GM23338 (cell line): ENCODE data around the gene WFDC8. TPM values are rescaled to one million over a fixed set of nuclear protein-coding genes. Genes with fewer than 3 reads are reported as not detected.

ENCODE experiments used
- ATAC-seq: fragments of 200-7000 bp; cut with Tn5 transposase; 3 replicates; pipeline ENCODE4 v1.9.1; 2020
- DNase-seq: peaks from one replicate; pipeline ENCODE4 v3.0.0-alpha.2; 2015; ENCODE audit warnings: low spot score
- H2AFZ ChIP-seq: fragments of 200-600 bp; sonication (generic); 2 replicates; pipeline ENCODE4 v1.8.0; 2016; ENCODE audit warnings: antibody characterized with exemption, mild to moderate bottlenecking, moderate library complexity
- H3F3A ChIP-seq: fragments of 200-600 bp; sonication (generic); replicated peaks from 2 replicates; pipeline ENCODE4 v1.8.0; 2017; ENCODE audit warnings: antibody characterized with exemption, mixed run types, low read depth
- H3K27ac ChIP-seq: fragments of 200-600 bp; sonication (generic); 2 replicates; pipeline ENCODE4 v1.6.1; 2016; ENCODE audit warnings: low read depth
- H3K27me3 ChIP-seq: fragments of 200-600 bp; sonication (generic); 2 replicates; pipeline ENCODE4 v1.8.0; 2016; ENCODE audit warnings: mild to moderate bottlenecking, mixed run types, moderate library complexity; ENCODE audit not compliant: insufficient read depth
- H3K36me3 ChIP-seq: fragments of 200-600 bp; sonication (generic); 2 replicates; pipeline ENCODE4 v1.8.0; 2016; ENCODE audit warnings: mild to moderate bottlenecking; ENCODE audit not compliant: insufficient read depth
- H3K4me1 ChIP-seq: fragments of 200-600 bp; sonication (generic); 2 replicates; pipeline ENCODE4 v1.8.0; 2016; ENCODE audit warnings: mild to moderate bottlenecking, moderate library complexity; ENCODE audit not compliant: insufficient read depth
- H3K4me2 ChIP-seq: fragments of 200-600 bp; sonication (generic); 2 replicates; pipeline ENCODE4 v1.7.1; 2017; ENCODE audit warnings: mixed run types
- H3K4me3 ChIP-seq: fragments of 200-600 bp; sonication (generic); 2 replicates; pipeline ENCODE4 v1.6.1; 2016; ENCODE audit warnings: mixed run types
- H3K79me2 ChIP-seq: fragments of 200-600 bp; sonication (generic); replicated peaks from 2 replicates; pipeline ENCODE4 v1.8.0; 2017; ENCODE audit warnings: mild to moderate bottlenecking; ENCODE audit not compliant: insufficient read depth
- H3K9me2 ChIP-seq: fragments of 200-600 bp; sonication (generic); 2 replicates; pipeline ENCODE4 v1.8.0; 2017; ENCODE audit not compliant: insufficient read depth
- H4K20me1 ChIP-seq: fragments of 200-600 bp; sonication (generic); replicated peaks from 2 replicates; pipeline ENCODE4 v1.8.0; 2017; ENCODE audit warnings: mild to moderate bottlenecking; ENCODE audit not compliant: insufficient read depth
- H3K27ac Mint-ChIP-seq: 2 replicates; pipeline ENCODE4 v1.8.0; 2020; ENCODE audit warnings: inconsistent platforms, mild to moderate bottlenecking, moderate library complexity, mixed read lengths
- H3K27me3 Mint-ChIP-seq: 3 replicates; pipeline ENCODE4 v1.8.0; 2022; ENCODE audit warnings: low read depth, mild to moderate bottlenecking, moderate library complexity, mixed read lengths, inconsistent platforms; ENCODE audit not compliant: insufficient read depth, poor library complexity
- H3K36me3 Mint-ChIP-seq: 3 replicates; pipeline ENCODE4 v1.8.0; 2021; ENCODE audit warnings: low read depth, mild to moderate bottlenecking, inconsistent platforms, moderate library complexity, mixed read lengths
- H3K4me1 Mint-ChIP-seq: 3 replicates; pipeline ENCODE4 v1.8.0; 2020; ENCODE audit warnings: mild to moderate bottlenecking, inconsistent platforms, mixed read lengths
- H3K4me3 Mint-ChIP-seq: 3 replicates; pipeline ENCODE4 v1.8.0; 2021; ENCODE audit warnings: moderate library complexity, mild to moderate bottlenecking, inconsistent platforms, mixed read lengths
- H3K9me3 Mint-ChIP-seq: 3 replicates; pipeline ENCODE4 v1.8.0; 2020; ENCODE audit warnings: moderate library complexity, mild to moderate bottlenecking, inconsistent platforms, mixed read lengths
- CREB1 ChIP-seq: fragments of 250-450 bp; sonication (Bioruptor Pico); IDR thresholded peaks from 2 replicates; pipeline ENCODE4 v1.5.0; 2020; ENCODE audit warnings: low read depth, mild to moderate bottlenecking, moderate library complexity
- CTCF ChIP-seq, 2 experiments: fragments of 200-600 bp in 1 of 2; sonication (generic) in 1 of 2; conservative IDR thresholded peaks; 2 replicates each; pipeline versions ENCODE4 v1.5.1 to v1.6.1; 2016 to 2017; ENCODE audit warnings: antibody characterized with exemption in 2 of 2, low read depth in 2 of 2, mild to moderate bottlenecking in 2 of 2, moderate library complexity in 1 of 2
- ETS1 ChIP-seq: IDR thresholded peaks from 2 replicates; pipeline ENCODE4 v1.6.1; 2016; ENCODE audit warnings: antibody characterized with exemption
- EZH2 ChIP-seq: fragments of 200-600 bp; sonication (generic); IDR thresholded peaks from one replicate; pipeline ENCODE4 v1.8.0; 2017; ENCODE audit warnings: antibody characterized with exemption, mild to moderate bottlenecking, low read depth; ENCODE audit not compliant: unreplicated experiment
- EZH2phosphoT487 ChIP-seq: fragments of 200-600 bp; sonication (generic); IDR thresholded peaks from one replicate; pipeline ENCODE4 v1.8.1; 2018; ENCODE audit warnings: antibody characterized with exemption; ENCODE audit not compliant: unreplicated experiment
- JUNB ChIP-seq: IDR thresholded peaks from one replicate; pipeline ENCODE4 v1.6.1; 2016; ENCODE audit warnings: antibody characterized with exemption; ENCODE audit not compliant: unreplicated experiment
- NANOG ChIP-seq: IDR thresholded peaks from 2 replicates; pipeline ENCODE4 v1.6.1; 2016; ENCODE audit warnings: antibody characterized with exemption, borderline replicate concordance
- POLR2AphosphoS5 ChIP-seq: IDR thresholded peaks from 2 replicates; pipeline ENCODE4 v1.6.1; 2016; ENCODE audit warnings: antibody characterized with exemption, low read depth
- REST ChIP-seq: IDR thresholded peaks from one replicate; pipeline ENCODE4 v1.6.1; 2018; ENCODE audit warnings: antibody characterized with exemption; ENCODE audit not compliant: unreplicated experiment
- STAT1 ChIP-seq: IDR thresholded peaks from one replicate; pipeline ENCODE4 v1.6.1; 2016; ENCODE audit warnings: antibody characterized with exemption; ENCODE audit not compliant: unreplicated experiment
- ZNF114 ChIP-seq: fragments of 250-450 bp; sonication (Bioruptor Pico); IDR thresholded peaks from 2 replicates; pipeline ENCODE4 v1.5.0; 2020; ENCODE audit warnings: mild to moderate bottlenecking, moderate library complexity
- polyA plus RNA-seq: library from polyadenylated mRNA; unstranded; fragments of >200 nt; fragmentation: Nextera tagmentation; extraction: Ambion mirVana; gene quantifications from 2 replicates; pipeline ENCODE4 v1.2.1, GENCODE V29; 2016
- total RNA-seq: library from RNA; depleted of rRNA; stranded (reverse); fragments of >200 nt; shearing (Covaris generic); gene quantifications from 2 replicates; pipeline ENCODE4 v1.2.3, GENCODE V29; 2014

Gene WFDC8
- total and polyA plus RNA-seq, 2 experiments from 2014 or later: 0.23 TPM; not detected in 1

- H3K4me1 Mint-ChIP-seq: no peaks in the 10 kb centered on the region; the same call in 2 of the 3 replicates
- TF ChIP-seq POLR2AphosphoS5: no peak
- TF ChIP-seq CTCF (conservative IDR thresholded peaks at IDR 0.05; ENCODE audit: low read depth in 2 of 2): no peak
- no peak for TF ChIP-seq EZH2phosphoT487
- no peak for TF ChIP-seq REST
- TF ChIP-seq JUNB: no peak
- no peak for TF ChIP-seq ZNF114 (CRISPR knock-in tag)
- TF ChIP-seq CREB1 (CRISPR knock-in tag): no peak
- no peak for TF ChIP-seq NANOG
- no peak for TF ChIP-seq EZH2
- TF ChIP-seq STAT1: no peak
- TF ChIP-seq ETS1: no peak
- no peaks in the 10 kb centered on the region; the same call in 2 of the 3 replicates for H3K9me3 Mint-ChIP-seq
These were observed 38.5 kb upstream of the WFDC8 start for GRCh38 chr20:45617591-45617990.

More at GRCh38 chr20:45617591-45617990, 38.5 kb upstream of the WFDC8 start:
- no peak overlapping the region for H3K27ac ChIP-seq
- no peak overlapping the region for H3K4me3 ChIP-seq
- H3K4me2 ChIP-seq: no peak overlapping the region
- H3K27ac Mint-ChIP-seq: no peak overlapping the region
- H3K79me2 ChIP-seq: no peaks in the 10 kb centered on the region
- H3K9me2 ChIP-seq: peaks cover 15% of the 10 kb centered on the region
- no peaks in the 10 kb centered on the region for H3K27me3 ChIP-seq
- no peak overlapping the region for H3K4me3 Mint-ChIP-seq
- no peak overlapping the region for H2AFZ ChIP-seq
- no peaks in the 10 kb centered on the region for H3K27me3 Mint-ChIP-seq
- no peaks in the 10 kb centered on the region for H3F3A ChIP-seq
- ATAC-seq (no peak), DNase-seq (no peak)
- H3K4me1 ChIP-seq: no peaks in the 10 kb centered on the region
- H3K36me3 Mint-ChIP-seq: no peaks in the 10 kb centered on the region
- no peaks in the 10 kb centered on the region for H3K36me3 ChIP-seq
- no peaks in the 10 kb centered on the region for H4K20me1 ChIP-seq
